ENCODE data around the gene COLQ. TPM values are rescaled to one million over a fixed set of nuclear protein-coding genes. Genes with fewer than 3 reads are reported as not detected.
"Not testable (repeated sequence)": the region's sequence is repeated elsewhere in the genome, so short reads cannot be mapped to it uniquely, and the experiment has no call there.

COLQ gene
- total and polyA plus RNA-seq, 2 donors: 1.8 to 6.8 TPM

- not testable (repeated sequence) for H3K36me3 ChIP-seq (ENCODE audit: insufficient read depth); H3K4me3 ChIP-seq (ENCODE audit: low read depth, low read length); DNase-seq (ENCODE audit: extremely low spot score); H3K27ac ChIP-seq (ENCODE audit: low read depth); H3K4me1 ChIP-seq (ENCODE audit: insufficient read depth)
- 99% methylated on average over 2 of the region's 2 CpGs for WGBS
Measured at GRCh38 chr3:15532614-15533013, 11.1 kb upstream of the COLQ start.

- Histone ChIP-seq H3K4me3 (ENCODE audit: low read depth, low read length) (no peak overlapping the region), H3K27ac (ENCODE audit: low read depth) (no peak overlapping the region), H3K4me1 (ENCODE audit: insufficient read depth) (no peaks in the 10 kb centered on the region), H3K36me3 (ENCODE audit: insufficient read depth) (no peaks in the 10 kb centered on the region)
- WGBS: 73% methylated on average over 1 of the region's 1 CpG
- no peak for DNase-seq (ENCODE audit: extremely low spot score)
Measured at GRCh38 chr3:15531346-15531745, 9.8 kb upstream of the COLQ start.

- DNase-seq (ENCODE audit: extremely low spot score): no peak
- no peaks in the 10 kb centered on the region for H3K4me1 ChIP-seq (ENCODE audit: insufficient read depth)
- 95% methylated on average over 4 of the region's 4 CpGs for WGBS
- no peak overlapping the region for H3K27ac ChIP-seq (ENCODE audit: low read depth)
- no peaks in the 10 kb centered on the region for H3K36me3 ChIP-seq (ENCODE audit: insufficient read depth)
- no peak overlapping the region for H3K4me3 ChIP-seq (ENCODE audit: low read depth, low read length)
Measured at GRCh38 chr3:15528854-15529537, 7.5 kb upstream of the COLQ start.

- Histone ChIP-seq H3K36me3 (ENCODE audit: insufficient read depth) (no peaks in the 10 kb centered on the region), H3K4me1 (ENCODE audit: insufficient read depth) (no peaks in the 10 kb centered on the region), H3K27ac (ENCODE audit: low read depth) (no peak overlapping the region), H3K4me3 (ENCODE audit: low read depth, low read length) (no peak overlapping the region)
- peak; percentile 74 for DNase-seq (ENCODE audit: extremely low spot score)
- WGBS: 33% methylated on average over 4 of the region's 4 CpGs
Measured at GRCh38 chr3:15527031-15527459, 5.5 kb upstream of the COLQ start.

GRCh38 chr3:15525790-15526189 is 4.3 kb upstream of the COLQ start:
- no peak overlapping the region for H3K4me3 ChIP-seq (ENCODE audit: low read depth, low read length)
- no peak overlapping the region for H3K27ac ChIP-seq (ENCODE audit: low read depth)
- H3K4me1 ChIP-seq (ENCODE audit: insufficient read depth): no peaks in the 10 kb centered on the region
- DNase-seq (ENCODE audit: extremely low spot score): no peak
- WGBS: 100% methylated on average over 1 of the region's 1 CpG
- no peaks in the 10 kb centered on the region for H3K36me3 ChIP-seq (ENCODE audit: insufficient read depth)

- Histone ChIP-seq H3K4me1 (ENCODE audit: insufficient read depth) (no peaks in the 10 kb centered on the region), H3K4me3 (ENCODE audit: low read depth, low read length) (no peak overlapping the region), H3K36me3 (ENCODE audit: insufficient read depth) (no peaks in the 10 kb centered on the region), H3K27ac (ENCODE audit: low read depth) (no peak overlapping the region)
- no peak for DNase-seq (ENCODE audit: extremely low spot score)
- 76% methylated on average over 6 of the region's 6 CpGs for WGBS
Measured at GRCh38 chr3:15523660-15524417, 2.3 kb upstream of the COLQ start.

- Histone ChIP-seq H3K36me3 (ENCODE audit: insufficient read depth) (no peaks in the 10 kb centered on the region), H3K4me3 (ENCODE audit: low read depth, low read length) (no peak overlapping the region), H3K4me1 (ENCODE audit: insufficient read depth) (no peaks in the 10 kb centered on the region), H3K27ac (ENCODE audit: low read depth) (no peak overlapping the region)
- DNase-seq (ENCODE audit: extremely low spot score): no peak
Measured at GRCh38 chr3:15522016-15522415, 510 bp upstream of the COLQ start.

- Histone ChIP-seq H3K4me1 (ENCODE audit: insufficient read depth) (no peaks in the 10 kb centered on the region), H3K27ac (ENCODE audit: low read depth) (no peak overlapping the region), H3K4me3 (ENCODE audit: low read depth, low read length) (no peak overlapping the region), H3K36me3 (ENCODE audit: insufficient read depth) (no peaks in the 10 kb centered on the region)
- whole genome bisulfite sequencing: 30% methylated on average over 14 of the region's 14 CpGs
- no peak for DNase-seq (ENCODE audit: extremely low spot score)
Measured at GRCh38 chr3:15520804-15521572, 518 bp downstream of the COLQ start.

GRCh38 chr3:15520185-15520584 is 1.3 kb downstream of the COLQ start:
- no peak overlapping the region for H3K4me3 ChIP-seq (ENCODE audit: low read depth, low read length)
- no peaks in the 10 kb centered on the region for H3K4me1 ChIP-seq (ENCODE audit: insufficient read depth)
- 51% methylated on average over 3 of the region's 3 CpGs for WGBS

GRCh38 chr3:15519096-15519495 is 2.4 kb downstream of the COLQ start:
- H3K4me3 ChIP-seq (ENCODE audit: low read depth, low read length): no peak overlapping the region

More at GRCh38 chr3:15520185-15520584, 1.3 kb downstream of the COLQ start:
- H3K36me3 ChIP-seq (ENCODE audit: insufficient read depth): no peaks in the 10 kb centered on the region
- no peak for DNase-seq (ENCODE audit: extremely low spot score)
- H3K27ac ChIP-seq (ENCODE audit: low read depth): no peak overlapping the region

GRCh38 chr3:15514663-15515340 is 6.7 kb downstream of the COLQ start:
- no peaks in the 10 kb centered on the region for H3K36me3 ChIP-seq (ENCODE audit: insufficient read depth)
- no peaks in the 10 kb centered on the region for H3K4me1 ChIP-seq (ENCODE audit: insufficient read depth)
- no peak overlapping the region for H3K27ac ChIP-seq (ENCODE audit: low read depth)
- no peak overlapping the region for H3K4me3 ChIP-seq (ENCODE audit: low read depth, low read length)
- no peak for DNase-seq (ENCODE audit: extremely low spot score)
- 85% methylated on average over 4 of the region's 4 CpGs for WGBS

More at GRCh38 chr3:15519096-15519495, 2.4 kb downstream of the COLQ start:
- H3K27ac ChIP-seq (ENCODE audit: low read depth): no peak overlapping the region
- no peaks in the 10 kb centered on the region for H3K4me1 ChIP-seq (ENCODE audit: insufficient read depth)
- DNase-seq (ENCODE audit: extremely low spot score): no peak
- WGBS: 93% methylated on average over 4 of the region's 4 CpGs
- no peaks in the 10 kb centered on the region for H3K36me3 ChIP-seq (ENCODE audit: insufficient read depth)

GRCh38 chr3:15513810-15514662 is 7.5 kb downstream of the COLQ start:
- H3K4me3 ChIP-seq (ENCODE audit: low read depth, low read length): no peak overlapping the region
- no peaks in the 10 kb centered on the region for H3K4me1 ChIP-seq (ENCODE audit: insufficient read depth)
- DNase-seq (ENCODE audit: extremely low spot score): no peak
- H3K27ac ChIP-seq (ENCODE audit: low read depth): no peak overlapping the region
- 90% methylated on average over 5 of the region's 5 CpGs for WGBS
- H3K36me3 ChIP-seq (ENCODE audit: insufficient read depth): no peaks in the 10 kb centered on the region

GRCh38 chr3:15513116-15513515 is 8.4 kb downstream of the COLQ start:
- no peak overlapping the region for H3K4me3 ChIP-seq (ENCODE audit: low read depth, low read length)
- H3K36me3 ChIP-seq (ENCODE audit: insufficient read depth): no peaks in the 10 kb centered on the region
- 72% methylated on average over 7 of the region's 7 CpGs for WGBS
- H3K27ac ChIP-seq (ENCODE audit: low read depth): no peak overlapping the region
- no peak for DNase-seq (ENCODE audit: extremely low spot score)
- H3K4me1 ChIP-seq (ENCODE audit: insufficient read depth): no peaks in the 10 kb centered on the region

Data from urinary bladder (tissue), 4 donors.